GM12892 (cell line): ENCODE data around the gene CPAMD8.
"Not testable (repeated sequence)": the region's sequence is repeated elsewhere in the genome, so short reads cannot be mapped to it uniquely, and the experiment has no call there.

ENCODE experiments used
- DNase-seq: peaks from one replicate; pipeline ENCODE4 v3.0.0; 2011; ENCODE audit not compliant: insufficient read length
- FAIRE-seq: peaks from 2 replicates; lab custom pipeline; 2011; peaks lifted over from hg19 to GRCh38; lab: Jason Lieb, UNC
- POLR2A ChIP-seq: IDR thresholded peaks from 2 replicates; pipeline ENCODE4 v1.6.1; 2011; ENCODE audit warnings: low read depth, low read length, control low read depth
- POLR2AphosphoS5 ChIP-seq: IDR thresholded peaks from 2 replicates; pipeline ENCODE4 v1.6.1; 2011; ENCODE audit warnings: low read depth, low read length, control low read depth
- TAF1 ChIP-seq: IDR thresholded peaks from 2 replicates; pipeline ENCODE4 v1.6.1; 2011; ENCODE audit warnings: low read depth, mild to moderate bottlenecking, control low read depth, low read length, borderline replicate concordance

CPAMD8 gene

GRCh38 chr19:16951529-16951928 is 75.1 kb downstream of the CPAMD8 start:
- no peak for TF ChIP-seq POLR2AphosphoS5
- no peak for TF ChIP-seq POLR2A
- TF ChIP-seq TAF1: no peak
- no peak for DNase-seq
- FAIRE-seq: no peak

DNA sequence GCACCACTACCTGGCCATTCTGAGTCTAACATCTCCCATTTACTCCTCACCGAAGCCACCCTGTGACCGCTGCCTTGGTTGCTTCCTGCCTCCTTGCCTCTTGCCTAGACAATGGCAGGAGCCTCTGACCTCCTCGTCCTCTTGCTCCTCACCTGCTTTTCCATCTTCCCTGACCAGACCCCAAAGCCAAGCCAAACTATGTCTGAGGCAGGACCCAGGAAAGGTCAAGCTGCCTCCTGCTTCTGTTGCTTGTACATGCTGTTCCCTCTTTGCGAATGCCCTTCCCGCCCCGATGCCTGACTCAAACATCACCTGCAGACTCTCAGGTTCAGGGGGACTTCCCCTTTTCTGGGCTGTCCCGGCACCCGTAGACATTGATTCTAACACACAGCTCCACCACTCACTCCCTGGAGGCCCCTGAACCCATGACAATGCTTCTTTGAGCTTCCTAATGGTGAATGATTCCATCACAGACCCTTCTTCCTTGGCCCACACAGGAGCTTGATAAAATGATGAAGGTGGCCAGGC is 77.0 kb downstream of the CPAMD8 start:
- TF ChIP-seq POLR2A (no peak), POLR2AphosphoS5 (no peak), TAF1 (no peak)
- FAIRE-seq (no peak), DNase-seq (no peak)

- DNase-seq (no peak), FAIRE-seq (no peak)
- TF ChIP-seq POLR2A (no peak), TAF1 (no peak)
These were observed 79.4 kb downstream of the CPAMD8 start for GRCh38 chr19:16946951-16947940.

GRCh38 chr19:16945762-16946465 is 80.7 kb downstream of the CPAMD8 start:
- DNase-seq (no peak), FAIRE-seq (no peak)
- TF ChIP-seq POLR2AphosphoS5: no peak
- TF ChIP-seq POLR2A: no peak
- no peak for TF ChIP-seq TAF1

DNA sequence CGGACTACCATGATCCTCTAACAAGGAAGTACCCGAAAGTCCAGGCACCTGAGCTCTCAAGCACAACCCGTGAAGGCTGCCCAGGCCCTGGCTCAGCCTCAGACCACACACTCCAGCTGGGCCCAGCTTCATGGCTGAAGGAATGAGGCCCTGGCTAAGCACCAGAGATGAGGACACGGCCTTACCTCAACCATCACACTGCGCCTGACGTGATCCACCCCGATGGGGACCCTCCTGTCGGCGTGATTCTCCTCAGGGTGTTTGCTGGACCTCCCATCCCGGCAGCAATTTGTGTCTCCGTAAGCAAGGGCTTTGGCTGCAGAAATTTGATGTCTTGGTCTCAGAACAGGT is 81.3 kb downstream of the CPAMD8 start:
- no peak for TF ChIP-seq POLR2AphosphoS5
- no peak for TF ChIP-seq POLR2A
- no peak for TF ChIP-seq TAF1
- no peak for DNase-seq
- FAIRE-seq: no peak

DNA sequence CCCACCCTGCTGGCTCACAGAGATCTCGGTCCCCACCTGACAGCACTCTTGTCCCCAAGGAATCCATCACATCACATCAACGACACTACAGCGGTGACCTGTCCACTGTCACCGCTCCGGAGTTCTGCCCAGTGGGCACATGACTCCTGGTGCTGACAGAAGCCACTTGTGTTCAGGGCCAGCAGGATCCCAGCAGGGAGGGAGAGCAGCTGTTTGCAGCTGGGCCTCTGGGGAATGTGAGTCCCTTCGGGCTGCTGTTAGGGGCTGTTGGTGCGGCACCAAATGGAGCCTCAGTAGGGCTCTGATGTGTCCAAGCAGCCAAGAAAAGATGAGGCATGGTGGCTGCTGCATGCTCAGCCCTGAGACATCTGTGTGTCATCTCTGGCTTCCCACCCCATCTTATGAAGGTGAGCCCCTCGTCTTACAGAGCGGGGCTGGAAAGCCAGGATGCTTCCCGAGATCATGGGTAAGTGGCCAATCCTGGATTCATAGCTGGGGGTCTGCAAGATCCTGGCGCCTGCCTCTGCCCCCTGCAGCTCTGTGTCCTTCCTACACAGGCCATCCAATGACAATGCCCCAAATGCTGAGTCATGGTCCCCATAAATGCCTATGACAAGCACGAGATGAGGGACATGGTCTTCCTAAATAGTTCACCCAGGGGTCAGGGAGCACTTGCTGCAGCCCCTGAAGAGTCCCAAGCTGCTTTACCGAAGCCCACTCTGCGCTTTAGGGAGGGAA is 81.8 kb downstream of the CPAMD8 start:
- FAIRE-seq (no peak), DNase-seq (no peak)
- TF ChIP-seq POLR2A: no peak
- TF ChIP-seq POLR2AphosphoS5: no peak
- TF ChIP-seq TAF1: no peak

DNA sequence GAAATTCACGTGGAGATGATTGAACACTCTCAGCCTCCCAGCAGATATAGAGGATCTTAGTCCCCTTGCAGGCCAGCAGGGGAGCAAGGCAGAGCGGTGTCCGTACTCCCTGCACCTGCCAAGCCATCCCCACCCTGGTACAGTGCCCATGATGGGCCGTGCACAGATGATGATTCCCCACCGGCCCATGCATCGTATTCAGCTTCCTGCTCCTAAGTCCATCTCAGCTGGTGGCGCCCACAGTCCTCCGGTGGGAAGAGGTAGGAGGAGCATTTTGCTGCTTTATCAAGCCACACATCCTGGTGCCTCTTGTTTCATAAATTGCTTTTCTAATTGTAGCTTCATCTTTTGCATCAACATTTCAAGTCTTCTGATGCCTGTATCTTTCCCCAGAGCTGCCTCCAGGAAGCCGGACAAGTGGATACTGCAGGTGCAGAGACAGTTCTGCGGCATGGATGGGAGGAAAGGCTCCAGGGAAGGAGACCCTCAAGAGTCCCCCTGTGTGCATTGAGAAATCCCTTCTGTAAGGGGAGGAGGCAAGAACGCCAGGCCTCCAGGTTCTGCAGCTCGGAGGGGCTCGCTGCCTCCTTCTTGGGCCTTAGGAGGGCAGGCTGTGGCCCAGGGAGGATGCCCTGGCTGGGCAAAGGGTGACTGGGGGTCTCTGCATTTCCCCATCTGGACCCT is 82.5 kb downstream of the CPAMD8 start:
- no peak for FAIRE-seq
- no peak for DNase-seq
- TF ChIP-seq POLR2AphosphoS5: no peak
- no peak for TF ChIP-seq POLR2A
- no peak for TF ChIP-seq TAF1

DNA sequence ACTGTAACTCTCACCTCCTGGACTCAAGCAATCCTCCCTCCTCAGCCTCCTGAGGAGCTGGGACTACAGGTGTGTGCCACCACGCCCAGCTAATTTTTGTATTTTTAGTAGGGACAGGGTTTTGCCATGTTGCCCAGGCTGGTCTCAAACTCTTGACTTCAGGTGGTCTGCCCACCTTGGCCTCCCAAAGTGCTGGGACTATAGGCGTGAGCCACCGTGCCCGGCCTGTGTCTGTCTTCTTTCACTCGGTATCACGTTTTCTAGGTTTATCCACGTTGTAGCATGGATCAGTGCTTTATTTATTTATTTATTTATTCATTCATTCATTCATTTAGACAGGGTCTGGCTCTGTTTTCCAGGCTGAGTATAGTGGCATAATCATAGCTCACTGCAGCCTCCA is 83.5 kb downstream of the CPAMD8 start:
- FAIRE-seq, DNase-seq: not testable (repeated sequence)

- DNase-seq (no peak), FAIRE-seq (no peak)
- no peak for TF ChIP-seq TAF1
- TF ChIP-seq POLR2AphosphoS5: no peak
- no peak for TF ChIP-seq POLR2A
These were observed 84.0 kb downstream of the CPAMD8 start for GRCh38 chr19:16942583-16942982.

DNA sequence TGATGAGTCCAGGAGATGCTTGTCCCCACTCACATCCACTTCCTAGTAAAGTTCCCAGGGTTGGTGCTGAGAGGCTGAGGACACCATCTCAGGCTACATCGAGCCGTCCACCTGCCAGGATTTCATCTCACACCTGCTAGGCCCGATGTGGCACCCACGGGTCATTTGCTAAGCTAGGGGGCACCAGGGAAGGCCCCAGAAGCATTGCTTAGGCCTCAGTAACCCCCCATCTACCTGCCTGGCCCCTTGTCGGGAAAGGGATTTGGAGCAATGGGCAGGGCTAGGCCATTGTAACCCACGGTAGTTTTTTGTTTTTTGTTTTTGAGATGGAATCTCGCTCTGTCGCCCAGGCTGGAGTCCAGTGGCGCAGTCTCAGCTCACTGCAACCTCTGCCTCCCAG is 86.0 kb downstream of the CPAMD8 start:
- TF ChIP-seq POLR2A (no peak), TAF1 (no peak), POLR2AphosphoS5 (no peak)
- FAIRE-seq (no peak), DNase-seq (no peak)

GRCh38 chr19:16940063-16940462 is 86.5 kb downstream of the CPAMD8 start:
- not testable (repeated sequence) for FAIRE-seq, DNase-seq
